Measurements from ENCODE around the gene LMTK3. TPM values are rescaled to one million over a fixed set of nuclear protein-coding genes. Genes with fewer than 3 reads are reported as not detected.

The LMTK3 gene
- polyA plus RNA-seq, 6 donors from 2014 or later: not detected

DNA sequence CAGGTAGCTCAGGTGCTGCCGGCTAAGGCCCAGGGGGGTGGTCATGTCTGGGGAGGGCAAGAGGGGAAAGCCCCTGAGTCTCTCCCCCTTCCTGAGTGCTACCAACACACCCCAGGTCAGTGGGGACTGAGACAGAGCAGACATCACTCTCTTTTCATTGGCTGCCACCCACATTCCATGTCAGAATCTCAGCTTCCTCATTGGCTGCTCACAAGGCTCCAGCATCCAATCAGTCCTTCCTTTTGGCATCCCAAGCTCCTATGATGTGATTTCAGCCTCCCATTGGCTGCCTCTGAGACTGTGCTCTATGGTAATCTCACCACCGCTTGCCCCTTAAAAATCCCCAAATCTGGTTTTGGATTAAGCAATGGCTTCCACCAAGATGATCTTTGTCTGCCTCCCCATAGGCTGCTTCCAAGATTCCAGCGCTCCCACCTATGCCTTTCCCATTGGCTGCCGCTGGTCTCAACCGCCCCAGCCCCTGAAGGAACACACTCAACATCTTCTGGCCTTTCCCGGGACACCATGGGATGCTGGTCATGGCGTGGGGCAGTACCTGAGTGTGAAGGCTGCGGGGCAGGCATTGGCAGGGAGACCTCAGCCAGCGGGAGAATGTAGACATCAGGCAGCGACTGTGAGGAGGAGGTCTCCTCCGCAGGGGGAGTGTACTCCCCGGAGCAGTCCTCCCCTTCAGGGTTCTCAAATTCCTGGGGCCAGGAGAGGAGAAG is 2.0 kb downstream of the LMTK3 start:
- Mint-ChIP-seq H3K27me3 (peaks cover 8 to 39% (median 12%) of the 10 kb centered on the region in 3 donors), H3K36me3 (no peaks in the 10 kb centered on the region), H3K9me3 (no peaks in the 10 kb centered on the region), H3K4me3 (peak overlapping the region in 2 of 8 donors; percentile 26 to 41), H3K4me1 (peaks cover 11 to 18% (median 14%) of the 10 kb centered on the region in 3 donors), H3K27ac (no peak overlapping the region)
- no peak for DNase-seq
- no peak for ATAC-seq (ENCODE audit: low read depth in 2 of 2)

DNA sequence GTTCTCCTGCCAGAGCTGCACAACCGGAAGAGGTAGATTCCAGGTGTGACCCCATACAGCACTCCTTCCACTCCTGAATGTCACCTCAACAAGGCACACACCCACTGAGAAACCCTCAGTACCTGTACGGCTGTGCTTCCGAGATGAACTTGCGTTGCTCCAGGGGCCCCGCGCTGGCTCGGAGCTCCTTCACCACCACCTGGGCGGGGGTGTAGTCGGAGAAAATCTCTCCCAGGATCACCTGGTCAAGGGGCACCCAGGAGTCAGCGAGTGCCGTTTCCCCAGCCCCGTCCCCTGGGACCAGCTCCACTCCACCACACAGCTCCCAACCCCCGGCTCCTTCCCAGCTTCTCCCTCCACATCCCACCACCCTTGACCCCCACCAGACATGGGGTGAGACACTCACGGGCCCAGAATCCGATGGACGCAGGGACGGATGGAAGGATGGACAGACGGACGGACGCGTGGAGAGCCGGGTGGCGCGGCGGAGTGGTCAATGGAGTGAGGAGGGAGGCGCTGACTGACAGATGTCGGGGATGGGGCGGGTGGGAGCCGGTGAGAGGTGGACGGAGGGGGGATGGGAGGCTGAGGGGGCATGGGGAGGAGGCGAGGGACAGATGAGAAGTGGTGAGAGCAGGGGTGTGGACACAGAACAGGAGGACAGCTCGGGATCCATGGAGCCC is 2.8 kb downstream of the LMTK3 start:
- no peak overlapping the region for H3K27ac Mint-ChIP-seq
- H3K36me3 Mint-ChIP-seq: no peaks in the 10 kb centered on the region
- peaks cover 8 to 36% (median 12%) of the 10 kb centered on the region in 3 donors for H3K27me3 Mint-ChIP-seq
- peaks cover 11 to 16% (median 12%) of the 10 kb centered on the region in 3 donors for H3K4me1 Mint-ChIP-seq
- DNase-seq (no peak), ATAC-seq (ENCODE audit: low read depth in 2 of 2) (no peak)
- H3K4me3 Mint-ChIP-seq: no peak overlapping the region
- H3K9me3 Mint-ChIP-seq: no peaks in the 10 kb centered on the region

- Mint-ChIP-seq H3K9me3 (no peaks in the 10 kb centered on the region), H3K4me1 (peaks cover 14 to 19% (median 15%) of the 10 kb centered on the region in 3 donors), H3K36me3 (no peaks in the 10 kb centered on the region), H3K27me3 (peaks cover 5 to 39% (median 12%) of the 10 kb centered on the region in 3 donors), H3K4me3 (peak overlapping the region in 1 of 8 donors; percentile 1), H3K27ac (peak overlapping the region in 2 of 6 donors; percentile 78 to 92)
- DNase-seq (no peak), ATAC-seq (ENCODE audit: low read depth in 2 of 2) (no peak)
Observed at GRCh38 chr19:48507911-48508439, 3.7 kb downstream of the LMTK3 start.

DNA sequence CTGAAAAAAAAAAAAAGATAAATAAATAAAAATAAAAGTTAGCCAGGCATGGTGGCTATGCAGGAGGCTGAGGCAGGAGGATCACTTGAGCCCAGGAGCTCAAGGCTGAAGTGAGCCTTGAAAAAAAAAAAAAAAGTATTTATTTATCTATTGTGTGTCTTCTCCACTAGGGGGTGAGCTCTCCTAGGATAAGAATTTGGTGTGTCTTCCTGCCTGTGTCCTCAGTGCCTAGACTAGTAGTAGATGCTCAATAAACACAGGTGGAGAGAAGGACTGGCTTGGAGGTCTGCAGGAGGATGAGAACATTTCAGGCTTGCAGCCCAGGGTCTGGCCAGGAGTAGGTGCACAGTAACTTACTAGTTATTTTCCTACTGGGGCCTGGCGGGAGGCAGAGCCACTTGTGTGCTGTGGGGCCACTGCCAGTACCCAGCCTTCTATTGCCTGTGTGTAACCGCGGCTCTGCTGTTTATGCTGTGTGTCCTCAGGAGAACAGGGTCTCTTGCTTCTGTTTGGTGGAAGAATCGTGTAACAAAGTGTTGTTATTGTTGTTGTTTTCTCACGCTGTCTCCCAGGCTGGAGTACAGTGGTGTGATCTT is 5.4 kb downstream of the LMTK3 start:
- ATAC-seq (ENCODE audit: low read depth in 2 of 2): peak in 1 of 2 donors; percentile 14
- peaks cover 26 to 31% (median 27%) of the 10 kb centered on the region in 3 donors for H3K4me1 Mint-ChIP-seq
- no peak for DNase-seq
- H3K27ac Mint-ChIP-seq: no peak overlapping the region
- no peaks in the 10 kb centered on the region for H3K36me3 Mint-ChIP-seq
- peaks cover 0 to 5% (median 0%) of the 10 kb centered on the region in 7 donors for H3K9me3 Mint-ChIP-seq
- H3K27me3 Mint-ChIP-seq: peaks cover 5 to 43% (median 19%) of the 10 kb centered on the region in 3 donors
- peak overlapping the region in 1 of 8 donors; percentile 19 for H3K4me3 Mint-ChIP-seq

GRCh38 chr19:48502350-48503018 is 9.2 kb downstream of the LMTK3 start:
- peak overlapping the region in 6 of 8 donors; percentile 9 to 74 (median 34) for H3K4me3 Mint-ChIP-seq
- ATAC-seq (ENCODE audit: low read depth in 2 of 2): peak; percentile 74 to 76

GRCh38 chr19:48501494-48502349 is 9.9 kb downstream of the LMTK3 start:
- Mint-ChIP-seq H3K4me3 (peak overlapping the region in 6 of 8 donors; percentile 50 to 76 (median 74)), H3K27me3 (peaks cover 8 to 38% (median 33%) of the 10 kb centered on the region in 3 donors), H3K9me3 (peaks cover 0 to 5% (median 0%) of the 10 kb centered on the region in 7 donors), H3K4me1 (peaks cover 25 to 27% (median 27%) of the 10 kb centered on the region in 3 donors), H3K36me3 (peaks cover 0 to 6% of the 10 kb centered on the region in 2 donors), H3K27ac (peak overlapping the region in 2 of 6 donors; percentile 57 to 76)
- no peak for DNase-seq
- peak; percentile 24 to 25 for ATAC-seq (ENCODE audit: low read depth in 2 of 2)

More at GRCh38 chr19:48502350-48503018, 9.2 kb downstream of the LMTK3 start:
- Mint-ChIP-seq H3K27ac (peak overlapping the region in 1 of 6 donors; percentile 19), H3K36me3 (peaks cover 0 to 6% of the 10 kb centered on the region in 2 donors), H3K9me3 (peaks cover 0 to 5% (median 0%) of the 10 kb centered on the region in 7 donors), H3K4me1 (peaks cover 25 to 27% (median 27%) of the 10 kb centered on the region in 3 donors), H3K27me3 (peaks cover 4 to 33% (median 28%) of the 10 kb centered on the region in 3 donors)
- DNase-seq: peak; percentile 63

DNA sequence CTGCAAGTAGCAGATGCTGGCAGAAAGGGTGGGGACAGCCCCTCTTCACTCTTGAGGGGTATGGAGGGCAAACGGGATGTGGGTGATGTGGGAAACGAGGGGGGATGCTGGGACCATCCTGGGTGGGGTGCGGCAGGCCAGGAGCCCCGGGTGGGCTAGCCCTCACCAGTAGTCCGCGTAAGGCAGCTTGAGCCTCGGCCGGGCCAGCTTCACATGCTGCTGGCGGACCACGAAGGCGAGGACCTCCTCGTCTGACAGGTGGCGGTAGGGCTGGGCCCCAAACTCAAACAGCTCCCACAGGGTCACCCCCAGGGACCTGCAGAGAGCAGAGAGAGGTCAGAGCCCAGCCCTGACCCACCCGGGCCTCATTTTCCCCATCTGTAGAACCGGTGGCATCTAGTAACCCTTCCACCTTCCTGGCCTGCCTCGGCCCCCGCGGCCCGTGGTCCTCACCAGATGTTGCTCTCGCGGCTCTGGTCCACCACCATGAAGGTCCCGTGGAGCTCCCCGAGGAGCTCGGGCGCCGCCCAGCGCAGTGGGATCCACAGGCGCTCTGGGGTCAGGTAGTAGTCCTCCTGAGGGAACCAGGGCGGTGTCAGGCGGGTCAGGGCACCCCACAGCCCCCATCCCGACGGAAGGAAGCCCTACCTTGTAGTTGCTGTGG is 10.7 kb downstream of the LMTK3 start:
- H3K9me3 Mint-ChIP-seq: peaks cover 0 to 5% (median 0%) of the 10 kb centered on the region in 7 donors
- peaks cover 0 to 6% of the 10 kb centered on the region in 2 donors for H3K36me3 Mint-ChIP-seq
- peaks cover 25 to 27% (median 27%) of the 10 kb centered on the region in 3 donors for H3K4me1 Mint-ChIP-seq
- H3K27ac Mint-ChIP-seq: no peak overlapping the region
- no peak for ATAC-seq (ENCODE audit: low read depth in 2 of 2)
- DNase-seq: no peak
- H3K4me3 Mint-ChIP-seq: peak overlapping the region in 6 of 8 donors; percentile 50 to 76 (median 74)
- peaks cover 11 to 45% (median 33%) of the 10 kb centered on the region in 3 donors for H3K27me3 Mint-ChIP-seq

GRCh38 chr19:48499316-48500090 is 12.1 kb downstream of the LMTK3 start:
- no peak overlapping the region for H3K27ac Mint-ChIP-seq
- peaks cover 0 to 5% (median 0%) of the 10 kb centered on the region in 7 donors for H3K9me3 Mint-ChIP-seq
- ATAC-seq (ENCODE audit: low read depth in 2 of 2): no peak
- H3K4me3 Mint-ChIP-seq: peak overlapping the region in 2 of 8 donors; percentile 6 to 63
- H3K27me3 Mint-ChIP-seq: peaks cover 23 to 60% (median 47%) of the 10 kb centered on the region in 3 donors
- peaks cover 0 to 6% of the 10 kb centered on the region in 2 donors for H3K36me3 Mint-ChIP-seq
- no peak for DNase-seq
- peaks cover 28 to 31% (median 29%) of the 10 kb centered on the region in 3 donors for H3K4me1 Mint-ChIP-seq

- no peak for ATAC-seq (ENCODE audit: low read depth in 2 of 2)
- Mint-ChIP-seq H3K27me3 (peaks cover 23 to 66% (median 52%) of the 10 kb centered on the region in 3 donors), H3K4me3 (no peak overlapping the region), H3K9me3 (peaks cover 0 to 5% (median 0%) of the 10 kb centered on the region in 7 donors), H3K36me3 (peaks cover 0 to 6% of the 10 kb centered on the region in 2 donors), H3K27ac (no peak overlapping the region), H3K4me1 (peaks cover 31 to 32% (median 31%) of the 10 kb centered on the region in 3 donors)
- DNase-seq: no peak
Observed at GRCh38 chr19:48498595-48499311, 12.9 kb downstream of the LMTK3 start.

- DNase-seq: no peak
- Mint-ChIP-seq H3K36me3 (peaks cover 0 to 6% of the 10 kb centered on the region in 2 donors), H3K27ac (peak overlapping the region in 1 of 6 donors; percentile 81), H3K27me3 (peaks cover 23 to 63% (median 56%) of the 10 kb centered on the region in 3 donors), H3K4me1 (peaks cover 26 to 33% (median 31%) of the 10 kb centered on the region in 3 donors), H3K9me3 (peaks cover 0 to 5% (median under 1%) of the 10 kb centered on the region in 7 donors), H3K4me3 (peak overlapping the region in 5 of 8 donors; percentile 47 to 73 (median 67))
- ATAC-seq (ENCODE audit: low read depth in 2 of 2): no peak
Observed at GRCh38 chr19:48497728-48498594, 13.7 kb downstream of the LMTK3 start.

Data from naive B cell (primary cell).